ENCODE data around the gene DEXI.

The DEXI gene

GRCh38 chr16:10892782-10893318 lies 49.4 kb downstream of the DEXI start:
- no peak for DNase-seq (ENCODE audit: low spot score)

- no peak for DNase-seq (ENCODE audit: low spot score)
Observed at GRCh38 chr16:10889855-10890254, 52.4 kb downstream of the DEXI start.

DNA sequence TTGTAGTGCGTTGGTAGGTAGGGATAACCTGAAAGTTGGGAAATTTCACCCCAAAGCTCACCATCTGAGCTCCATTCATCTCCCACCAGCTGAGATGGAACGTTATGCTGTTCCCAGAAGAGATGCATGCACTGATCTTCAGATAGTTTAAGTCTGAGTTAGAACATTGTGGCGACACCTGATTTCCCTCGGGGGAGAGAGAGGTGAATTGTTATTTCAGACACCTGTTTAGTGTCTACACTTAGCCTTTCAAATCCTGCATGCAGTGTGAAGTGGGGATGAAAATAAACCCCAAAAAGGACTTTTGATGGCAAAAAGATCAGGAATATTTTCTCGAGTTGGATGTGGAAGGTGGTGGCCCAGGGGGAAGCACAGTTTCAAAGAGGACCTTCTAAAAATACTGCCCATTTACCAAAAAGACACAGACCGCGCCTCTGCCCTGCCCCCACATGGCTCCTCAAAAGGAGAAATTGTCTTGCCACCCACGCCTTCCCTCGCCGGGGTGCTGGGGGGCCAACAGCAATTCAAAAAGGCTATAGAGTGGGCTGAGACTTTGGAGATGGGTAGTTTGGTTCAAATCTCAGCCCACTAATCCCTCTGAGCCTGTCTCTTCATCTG lies 53.8 kb downstream of the DEXI start:
- DNase-seq (ENCODE audit: low spot score), result no peak

DNA sequence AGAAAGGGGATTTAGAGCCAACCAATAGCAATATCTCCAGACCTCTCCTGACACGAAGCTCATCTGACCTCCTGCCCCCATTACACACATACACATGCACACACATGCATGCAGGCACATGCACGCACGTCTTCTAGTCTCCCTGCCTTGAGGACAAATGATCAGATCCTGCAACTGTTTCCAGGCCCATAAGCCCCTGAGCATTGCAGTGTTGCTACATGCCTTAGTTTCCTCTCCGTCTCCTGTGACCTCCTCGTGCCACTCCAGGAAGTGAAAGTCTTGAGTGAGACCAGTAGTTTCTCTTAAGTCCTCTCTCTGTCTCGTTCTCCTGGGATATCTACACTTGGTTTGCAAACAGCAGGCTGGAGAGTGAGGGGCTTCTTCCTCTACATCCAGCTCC lies 57.0 kb downstream of the DEXI start:
- DNase-seq (ENCODE audit: low spot score), result no peak

DNA sequence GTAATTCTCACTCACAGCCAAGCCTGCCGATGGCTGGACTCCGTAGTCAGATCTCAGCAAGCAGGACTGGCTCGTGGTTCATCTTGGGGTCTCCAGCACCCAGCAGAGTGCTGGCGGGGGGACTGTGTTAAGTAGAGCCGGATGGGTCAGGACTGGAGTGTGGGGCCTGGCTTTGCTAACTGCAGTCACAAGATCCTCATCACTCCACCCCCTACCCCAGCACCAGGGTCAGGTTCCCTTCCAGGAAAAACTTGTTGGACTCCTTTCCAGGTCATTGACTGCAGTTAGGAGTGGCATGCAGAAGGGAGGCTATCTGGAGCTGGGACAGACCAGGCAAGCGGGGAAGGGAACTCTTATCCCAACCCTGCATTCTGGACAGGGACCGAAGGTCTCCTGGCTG lies 59.3 kb downstream of the DEXI start:
- DNase-seq (ENCODE audit: low spot score), result no peak

GRCh38 chr16:10881479-10882030 lies 60.7 kb downstream of the DEXI start:
- no peak for DNase-seq (ENCODE audit: low spot score)

GRCh38 chr16:10880594-10881452 lies 61.4 kb downstream of the DEXI start:
- DNase-seq (ENCODE audit: low spot score), result no peak

DNA sequence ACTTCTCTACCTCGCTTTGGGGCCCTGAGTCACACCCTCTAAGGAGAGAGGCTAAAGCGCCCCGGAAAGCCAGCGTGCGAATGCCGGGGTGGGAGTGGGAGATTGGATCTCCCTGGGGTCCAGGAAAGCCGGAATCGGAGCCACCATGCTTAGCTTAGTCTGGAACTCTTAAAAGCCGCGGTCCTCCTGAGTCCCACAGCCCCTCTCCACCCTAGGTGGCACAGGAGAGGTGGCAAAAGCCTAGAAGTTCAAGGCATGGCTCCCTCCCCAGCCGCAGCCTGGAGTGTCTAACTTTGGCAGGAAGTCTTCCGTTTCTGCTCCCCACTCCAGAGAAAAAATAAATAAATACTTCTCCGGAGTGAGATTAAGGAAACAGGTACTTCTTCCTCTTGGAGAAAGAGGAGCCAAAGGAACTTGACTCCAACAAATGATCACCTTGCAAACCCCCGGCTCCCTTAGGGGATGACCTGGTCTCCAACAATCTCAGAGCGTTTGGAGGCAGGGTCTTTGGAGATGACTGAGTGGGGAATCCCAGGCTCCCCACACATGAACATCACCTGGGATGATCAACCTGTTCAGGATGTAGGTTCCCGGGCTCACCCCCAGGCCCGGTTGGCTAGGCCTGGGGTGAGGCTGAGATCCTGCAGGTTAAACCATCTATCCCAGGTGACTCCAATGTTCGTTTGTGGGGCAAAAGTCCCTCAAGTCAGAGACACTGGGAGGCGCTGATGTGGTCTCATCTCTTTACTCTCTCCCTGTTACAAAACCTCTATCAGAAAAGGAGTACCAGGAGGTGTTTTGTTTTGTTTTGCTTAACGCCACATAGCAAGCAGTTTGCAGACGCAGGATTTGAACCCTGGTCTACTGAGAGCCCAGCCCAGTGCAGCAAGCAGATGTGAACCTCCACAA lies 62.3 kb downstream of the DEXI start:
- DNase-seq (ENCODE audit: low spot score), result no peak

Data from left forelimb (tissue), 1 donor.